Psoas muscle (tissue), 8 donors: ENCODE measurements around the gene MCRIP2. TPM values are rescaled to one million over a fixed set of nuclear protein-coding genes. Genes with fewer than 3 reads are reported as not detected.

Experiments used
- ATAC-seq, 4 donors: fragments of 200-7000 bp; cut with Tn5 transposase; one replicate each; pipeline ENCODE4 v1.9.1; 2020; ENCODE audit warnings: moderate library complexity in 3 of 4, mild to moderate bottlenecking in 2 of 4
- DNase-seq, 2 donors: peaks; one replicate each; pipeline ENCODE4 v3.0.0-alpha.2; 2020
- H3K27ac ChIP-seq: fragments of 200-600 bp; one replicate; pipeline ENCODE4 v1.8.0; 2022
- H3K27me3 ChIP-seq, 3 donors: fragments of 200-600 bp in 1 of 3; one replicate each; pipeline versions ENCODE4 v1.6.1 to v1.8.0; 2013 to 2022; ENCODE audit warnings: low read length in 2 of 3, mild to moderate bottlenecking in 2 of 3, moderate library complexity in 1 of 3; ENCODE audit not compliant: insufficient read depth in 3 of 3
- H3K36me3 ChIP-seq, 2 donors: fragments of 200-600 bp in 1 of 2; one replicate each; pipeline versions ENCODE4 v1.6.1 to v1.8.0; 2013 to 2022; ENCODE audit warnings: low read depth in 1 of 2, mild to moderate bottlenecking in 1 of 2, moderate library complexity in 1 of 2; ENCODE audit not compliant: insufficient read depth in 1 of 2
- H3K4me1 ChIP-seq: fragments of 200-600 bp; one replicate; pipeline ENCODE4 v1.8.0; 2022
- H3K4me3 ChIP-seq: fragments of 200-600 bp; one replicate; pipeline ENCODE4 v1.8.0; 2022; ENCODE audit warnings: mild to moderate bottlenecking
- H3K9me3 ChIP-seq: fragments of 200-600 bp; one replicate; pipeline ENCODE4 v1.8.0; 2022
- WGBS, 3 donors: extraction: QIAGEN DNeasy Blood & Tissue Kit; methylation state at CpG; one replicate each; pipeline versions ENCODE4 v1.1.6 to v1.1.7; 2013; 5-methylcytosine and 5-hydroxymethylcytosine counted together
- intact Hi-C, 2 donors: fragments of 100-400 bp; cut with DNase I; formaldehyde crosslinking; loops; one replicate each; pipeline versions ENCODE4 v1.11.0 to v1.14.2; 2022
- polyA plus RNA-seq, 3 donors: library from polyadenylated mRNA; stranded (reverse); fragments of 200-250 nt; gene quantifications; one replicate each; pipeline ENCODE4 v1.2.3, GENCODE V29; 2013
- total RNA-seq, 4 donors: library from RNA; stranded (reverse); fragmentation: NEBNext Ultra II Directional in 2 of 4; extraction: Animal tissue kit (Norgen Biotek cat#: 25700) in 2 of 4; gene quantifications; one replicate each; pipeline versions ENCODE4 v1.2.1 to v1.2.4, GENCODE V29; 2021 to 2023
- TF ChIP-seq, protein P1 (sequence below): fragments of 200-600 bp; IDR thresholded peaks from one replicate; pipeline ENCODE4 v1.8.0; 2022; ENCODE audit warnings: antibody characterized with exemption
- donor health status: healthy with polysubstance abuse.
- donor health status: DM: no; HTN: no; CAD: no; lungs with moderate emphysema.
- donor health status: Bipolar disorder and iron deficiency.
- donor health status: healthy.
- donor health status: DM: yes; HTN: yes; CAD: no.
- donor health status: DM: no; HTN: no; CAD: no.
- donor health status: DM: no; HTN: no; CAD: no.
- donor health status: DM: yes; HTN: yes; CAD: no.

Gene MCRIP2
- total and polyA plus RNA-seq, 7 donors, result 61.6 to 124 (median 80.2) TPM

DNA sequence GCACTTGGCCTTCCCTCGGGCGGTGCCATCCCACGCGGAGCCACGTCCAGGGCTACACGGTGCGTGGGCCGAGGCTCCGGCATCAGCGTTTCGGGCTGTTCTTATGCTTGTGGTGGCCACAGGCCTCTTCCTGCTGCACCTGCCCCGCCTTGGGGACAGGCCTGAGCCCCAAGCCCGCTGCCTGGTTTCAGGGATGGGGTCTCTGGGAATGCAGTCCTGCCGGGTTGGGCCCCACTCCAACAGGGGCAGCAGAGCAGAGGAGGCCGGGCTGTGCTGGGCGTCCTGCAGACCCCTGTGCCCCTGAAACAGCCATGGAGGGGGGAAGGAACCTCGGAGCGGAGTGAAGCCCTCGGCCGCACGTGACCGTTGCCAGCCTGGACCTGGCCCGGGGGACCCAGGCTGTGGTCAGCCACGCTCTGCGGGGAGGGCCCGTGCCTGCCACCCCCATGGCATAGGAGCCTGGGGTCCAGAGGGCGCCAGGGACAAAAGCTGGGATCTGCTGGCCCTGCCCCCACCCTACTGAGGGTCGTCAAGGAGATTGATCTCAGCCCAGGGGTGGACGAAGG, 11.3 kb upstream of the MCRIP2 start:
- Histone ChIP-seq H3K27me3 (no peaks in the 10 kb centered on the region), H3K4me1 (peaks cover 31% of the 10 kb centered on the region), H3K27ac (peak overlapping the region; percentile 4), H3K9me3 (no peaks in the 10 kb centered on the region), H3K36me3 (peaks cover 0 to 44% of the 10 kb centered on the region in 2 donors), H3K4me3 (no peak overlapping the region)
- TF ChIP-seq, protein P1, sequence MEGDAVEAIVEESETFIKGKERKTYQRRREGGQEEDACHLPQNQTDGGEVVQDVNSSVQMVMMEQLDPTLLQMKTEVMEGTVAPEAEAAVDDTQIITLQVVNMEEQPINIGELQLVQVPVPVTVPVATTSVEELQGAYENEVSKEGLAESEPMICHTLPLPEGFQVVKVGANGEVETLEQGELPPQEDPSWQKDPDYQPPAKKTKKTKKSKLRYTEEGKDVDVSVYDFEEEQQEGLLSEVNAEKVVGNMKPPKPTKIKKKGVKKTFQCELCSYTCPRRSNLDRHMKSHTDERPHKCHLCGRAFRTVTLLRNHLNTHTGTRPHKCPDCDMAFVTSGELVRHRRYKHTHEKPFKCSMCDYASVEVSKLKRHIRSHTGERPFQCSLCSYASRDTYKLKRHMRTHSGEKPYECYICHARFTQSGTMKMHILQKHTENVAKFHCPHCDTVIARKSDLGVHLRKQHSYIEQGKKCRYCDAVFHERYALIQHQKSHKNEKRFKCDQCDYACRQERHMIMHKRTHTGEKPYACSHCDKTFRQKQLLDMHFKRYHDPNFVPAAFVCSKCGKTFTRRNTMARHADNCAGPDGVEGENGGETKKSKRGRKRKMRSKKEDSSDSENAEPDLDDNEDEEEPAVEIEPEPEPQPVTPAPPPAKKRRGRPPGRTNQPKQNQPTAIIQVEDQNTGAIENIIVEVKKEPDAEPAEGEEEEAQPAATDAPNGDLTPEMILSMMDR, result no peak
- DNase-seq (peak; percentile 30 to 48), ATAC-seq (no peak)
- intact Hi-C loops, result loop anchor here in 1 of 2 donors (5.0 kb wide), 1 partner anchor 38 kb away; the partner anchor contains the start of gene RAB40C
- WGBS, 3 donors, result 44 to 52% (median 46%) methylated on average over 27 to 29 of the region's 29 CpGs

- no peak for ATAC-seq
- Histone ChIP-seq H3K27me3 (no peaks in the 10 kb centered on the region), H3K27ac (peak within 1 kb of the TSS; percentile 16), H3K36me3 (peaks cover 0 to 38% of the 10 kb centered on the region in 2 donors), H3K4me3 (no peak within 1 kb of the TSS), H3K9me3 (no peaks in the 10 kb centered on the region), H3K4me1 (peaks cover 36% of the 10 kb centered on the region)
- intact Hi-C loops, result loop anchor here in 1 of 2 donors (5.0 kb wide), 1 partner anchor 39 kb away; the partner anchor contains the start of gene RAB40C
- 9 to 10% (median 9%) methylated on average over 9 to 23 of the region's 23 CpGs for WGBS, 3 donors
- TF ChIP-seq, protein P1, result no peak
- peak; percentile 46 to 68 for DNase-seq
These were observed 10.7 kb upstream of the MCRIP2 start, which contains the start of gene WFIKKN1 for GRCh38 chr16:630815-631405. TSS of gene WFIKKN1 (plus strand) at chr16:630985. CDS start at chr16:631254, 269 bp downstream.

DNA sequence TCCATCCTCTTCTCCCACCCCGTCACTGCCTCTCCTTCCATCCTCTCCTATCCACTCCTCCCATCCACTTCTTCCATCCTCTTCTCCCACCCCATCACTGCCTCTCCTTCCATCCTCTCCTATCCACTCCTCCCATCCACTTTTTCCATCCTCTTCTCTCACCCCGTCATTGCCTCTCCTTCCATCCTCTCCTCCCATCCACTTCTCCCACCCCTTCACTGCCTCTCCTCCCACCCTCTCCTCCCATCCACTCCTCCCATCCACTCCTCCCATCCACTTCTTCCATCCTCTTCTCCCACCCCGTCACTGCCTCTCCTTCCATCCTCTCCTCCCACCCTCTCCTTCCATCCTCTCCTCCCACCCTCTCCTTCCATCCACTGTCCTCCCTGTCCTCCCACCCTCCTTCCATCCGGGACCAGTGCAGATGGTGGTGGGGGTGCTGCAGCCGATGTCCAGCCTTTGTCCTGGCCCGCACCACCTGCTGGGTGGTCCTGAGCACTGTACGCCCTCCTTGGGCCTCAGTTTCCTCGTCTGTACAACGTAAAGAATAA, 9.7 kb upstream of the MCRIP2 start:
- peaks cover 0 to 31% of the 10 kb centered on the region in 2 donors for H3K36me3 ChIP-seq
- H3K27ac ChIP-seq, result no peak overlapping the region
- ATAC-seq, result no peak
- peaks cover 36% of the 10 kb centered on the region for H3K4me1 ChIP-seq
- no peaks in the 10 kb centered on the region for H3K9me3 ChIP-seq
- no peak overlapping the region for H3K4me3 ChIP-seq
- TF ChIP-seq, protein P1, result no peak
- 53 to 55% (median 54%) methylated on average over 9 of the region's 9 CpGs for WGBS, 3 donors
- no peak for DNase-seq
- H3K27me3 ChIP-seq, result no peaks in the 10 kb centered on the region
- intact Hi-C loops, result loop anchor here in 1 of 2 donors (5.0 kb wide), 1 partner anchor 40 kb away; the partner anchor contains the start of gene RAB40C

DNA sequence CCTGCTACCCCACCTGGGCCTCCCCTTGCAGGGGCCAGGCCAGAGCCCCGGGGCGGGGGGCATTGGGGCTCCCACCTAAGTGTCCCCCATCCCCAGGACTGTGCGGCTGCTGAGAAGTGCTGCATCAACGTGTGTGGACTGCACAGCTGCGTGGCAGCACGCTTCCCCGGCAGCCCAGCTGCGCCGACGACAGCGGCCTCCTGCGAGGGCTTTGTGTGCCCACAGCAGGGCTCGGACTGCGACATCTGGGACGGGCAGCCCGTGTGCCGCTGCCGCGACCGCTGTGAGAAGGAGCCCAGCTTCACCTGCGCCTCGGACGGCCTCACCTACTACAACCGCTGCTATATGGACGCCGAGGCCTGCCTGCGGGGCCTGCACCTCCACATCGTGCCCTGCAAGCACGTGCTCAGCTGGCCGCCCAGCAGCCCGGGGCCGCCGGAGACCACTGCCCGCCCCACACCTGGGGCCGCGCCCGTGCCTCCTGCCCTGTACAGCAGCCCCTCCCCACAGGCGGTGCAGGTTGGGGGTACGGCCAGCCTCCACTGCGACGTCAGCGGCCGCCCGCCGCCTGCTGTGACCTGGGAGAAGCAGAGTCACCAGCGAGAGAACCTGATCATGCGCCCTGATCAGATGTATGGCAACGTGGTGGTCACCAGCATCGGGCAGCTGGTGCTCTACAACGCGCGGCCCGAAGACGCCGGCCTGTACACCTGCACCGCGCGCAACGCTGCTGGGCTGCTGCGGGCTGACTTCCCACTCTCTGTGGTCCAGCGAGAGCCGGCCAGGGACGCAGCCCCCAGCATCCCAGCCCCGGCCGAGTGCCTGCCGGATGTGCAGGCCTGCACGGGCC, 8.9 kb upstream of the MCRIP2 start:
- peak in 1 of 2 donors; percentile 17 for DNase-seq

More for the DNA sequence above, 8.9 kb upstream of the MCRIP2 start:
- TF ChIP-seq, protein P1, result no peak
- no peak overlapping the region for H3K27ac ChIP-seq
- no peak for ATAC-seq
- H3K4me3 ChIP-seq, result no peak overlapping the region
- no peaks in the 10 kb centered on the region for H3K9me3 ChIP-seq
- H3K4me1 ChIP-seq, result peaks cover 36% of the 10 kb centered on the region
- no peaks in the 10 kb centered on the region for H3K27me3 ChIP-seq
- peaks cover 0 to 27% of the 10 kb centered on the region in 2 donors for H3K36me3 ChIP-seq
- intact Hi-C loops, result loop anchor here in 1 of 2 donors (5.0 kb wide), 1 partner anchor 40 kb away; the partner anchor contains the start of gene RAB40C
- WGBS, 3 donors, result 91 to 93% (median 92%) methylated on average over 64 to 67 of the region's 67 CpGs
